KOPT-K1 (cell line): Measurements from ENCODE around the gene SSR1.

Experiments used
- H3K27ac ChIP-seq: fragments of 200-600 bp; sonication (generic); 2 replicates; pipeline ENCODE4 v1.5.1; 2016; ENCODE audit warnings: antibody characterized with exemption, mild to moderate bottlenecking, low read depth, low read length; ENCODE audit not compliant: poor library complexity, severe bottlenecking
- H3K36me3 ChIP-seq: fragments of 200-600 bp; sonication (generic); 2 replicates; pipeline ENCODE4 v1.5.1; 2017; ENCODE audit warnings: antibody characterized with exemption, mild to moderate bottlenecking, low read length, moderate library complexity; ENCODE audit not compliant: insufficient read depth
- H3K9me3 ChIP-seq: fragments of 200-600 bp; sonication (generic); 2 replicates; pipeline ENCODE4 v1.5.1; 2017; ENCODE audit warnings: antibody characterized with exemption, low read length, mild to moderate bottlenecking; ENCODE audit not compliant: insufficient read depth, poor library complexity, severe bottlenecking

Gene SSR1

DNA sequence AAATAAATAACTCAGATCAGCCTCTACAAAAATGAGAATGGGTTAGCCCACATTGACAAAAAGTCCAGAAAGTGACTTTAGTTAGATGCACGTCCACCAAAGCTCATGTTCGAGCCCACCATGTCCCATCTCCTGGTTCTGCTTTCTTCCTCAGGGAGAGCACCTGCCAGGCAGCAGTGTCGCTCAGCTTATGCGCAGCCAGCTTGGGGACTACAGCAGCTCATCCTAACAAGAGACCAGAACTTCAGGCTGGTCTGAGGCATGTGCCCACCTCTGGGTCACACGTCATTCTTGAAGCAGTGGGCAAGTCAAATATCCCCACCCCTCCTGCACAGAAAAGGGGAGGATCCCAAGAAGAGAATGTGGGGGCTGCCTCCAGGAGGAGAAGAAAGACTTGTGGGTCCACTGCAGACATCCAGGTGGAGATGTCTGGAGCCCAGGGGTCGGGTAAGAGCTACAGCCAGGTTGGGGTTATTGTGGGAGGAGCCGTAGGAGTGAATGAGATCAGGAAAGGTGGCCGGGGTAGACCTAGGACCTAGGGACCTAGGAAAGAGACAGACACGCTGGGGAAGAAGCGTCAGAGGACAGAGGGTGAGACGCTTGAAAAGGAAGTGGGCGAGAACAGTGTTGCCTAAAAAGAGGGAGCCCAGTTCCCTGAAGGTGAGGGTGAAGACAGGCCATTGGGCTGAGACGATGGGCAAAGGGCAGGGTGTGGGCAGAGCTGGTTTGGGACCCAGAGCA lies 52.5 kb downstream of the SSR1 start:
- Histone ChIP-seq H3K36me3 (no peaks in the 10 kb centered on the region), H3K9me3 (no peaks in the 10 kb centered on the region), H3K27ac (no peak overlapping the region)

DNA sequence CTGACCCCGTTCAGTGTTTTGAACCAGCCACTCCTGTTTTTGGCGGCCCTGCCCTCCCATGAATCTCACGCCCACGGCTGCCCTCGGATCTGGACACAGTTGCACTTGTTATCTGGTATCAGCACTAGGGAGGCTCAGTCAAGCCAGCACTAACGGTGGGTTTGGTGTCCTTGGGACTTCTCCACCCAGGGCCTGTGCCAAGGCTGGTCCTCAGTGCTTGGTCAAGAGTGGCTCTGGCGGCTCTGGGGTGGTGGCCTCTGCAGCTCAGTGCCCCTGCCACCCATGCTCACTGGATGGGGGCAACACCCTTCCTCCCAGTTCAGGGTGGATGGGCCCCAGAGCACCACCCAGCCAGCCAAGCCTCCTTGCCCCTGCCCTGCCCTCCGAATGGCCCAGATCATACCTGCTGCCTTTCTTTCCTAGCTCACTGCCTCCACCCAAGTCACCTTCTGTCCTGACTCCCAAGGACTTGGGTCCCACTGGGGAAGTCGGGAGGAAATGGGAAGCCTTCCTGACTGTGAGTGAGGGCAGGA lies 54.7 kb downstream of the SSR1 start:
- H3K36me3 ChIP-seq: no peaks in the 10 kb centered on the region
- H3K27ac ChIP-seq: no peak overlapping the region
- no peaks in the 10 kb centered on the region for H3K9me3 ChIP-seq

DNA sequence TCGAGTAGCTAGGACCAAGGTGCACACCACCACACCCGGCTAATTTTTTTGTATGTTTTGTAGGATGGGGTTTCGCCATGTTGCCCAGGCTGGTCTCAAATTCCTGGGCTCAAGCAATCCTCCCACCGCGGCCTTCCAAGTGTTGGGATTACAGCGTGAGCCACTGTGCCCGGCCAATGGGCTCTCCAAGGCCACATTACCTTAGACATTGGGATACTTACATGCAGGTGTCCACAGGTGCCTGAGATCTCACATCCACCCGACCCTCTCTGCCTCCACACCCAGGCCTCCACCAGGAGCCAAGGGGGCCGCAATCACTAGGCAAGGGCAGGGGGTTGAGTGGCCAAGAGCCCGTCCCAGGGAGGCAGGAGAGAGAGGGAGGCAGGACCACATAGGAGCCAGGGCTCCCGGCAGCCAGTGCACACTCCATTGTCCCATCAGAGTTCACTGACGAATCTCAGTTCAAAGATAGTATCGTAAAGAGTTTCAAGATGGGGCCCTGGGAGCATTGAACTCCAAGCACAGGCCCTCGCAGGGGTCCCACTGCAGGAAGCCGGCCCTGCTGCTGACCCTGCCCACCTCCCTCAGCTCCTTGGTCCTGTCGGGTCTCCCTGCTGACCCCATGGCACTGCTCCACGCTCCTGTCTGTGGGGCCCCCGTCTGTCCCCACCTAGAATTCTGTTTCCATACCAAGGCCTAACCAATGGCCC lies 55.3 kb downstream of the SSR1 start:
- Histone ChIP-seq H3K27ac (no peak overlapping the region), H3K36me3 (no peaks in the 10 kb centered on the region), H3K9me3 (no peaks in the 10 kb centered on the region)

DNA sequence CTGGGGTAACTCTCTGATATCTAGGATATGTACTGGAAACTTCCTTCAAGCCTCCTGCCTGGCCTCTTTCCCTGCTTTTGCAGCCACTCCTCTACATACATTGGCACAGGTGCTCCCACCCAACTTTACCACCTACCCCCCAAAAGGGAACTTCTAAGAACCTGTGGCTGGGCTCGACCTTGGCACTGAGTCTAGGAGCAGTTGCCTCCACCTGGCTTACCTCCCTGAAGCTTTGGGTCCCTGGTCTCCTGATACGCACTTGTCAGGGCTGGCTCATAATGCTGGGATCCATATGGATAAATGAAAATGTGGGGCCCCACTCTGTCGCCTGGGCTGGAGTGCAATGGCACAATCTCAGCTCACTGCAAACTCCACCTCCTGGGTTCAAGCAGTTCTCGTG lies 56.2 kb downstream of the SSR1 start:
- H3K27ac ChIP-seq: no peak overlapping the region
- peaks cover 9% of the 10 kb centered on the region for H3K36me3 ChIP-seq
- no peaks in the 10 kb centered on the region for H3K9me3 ChIP-seq

DNA sequence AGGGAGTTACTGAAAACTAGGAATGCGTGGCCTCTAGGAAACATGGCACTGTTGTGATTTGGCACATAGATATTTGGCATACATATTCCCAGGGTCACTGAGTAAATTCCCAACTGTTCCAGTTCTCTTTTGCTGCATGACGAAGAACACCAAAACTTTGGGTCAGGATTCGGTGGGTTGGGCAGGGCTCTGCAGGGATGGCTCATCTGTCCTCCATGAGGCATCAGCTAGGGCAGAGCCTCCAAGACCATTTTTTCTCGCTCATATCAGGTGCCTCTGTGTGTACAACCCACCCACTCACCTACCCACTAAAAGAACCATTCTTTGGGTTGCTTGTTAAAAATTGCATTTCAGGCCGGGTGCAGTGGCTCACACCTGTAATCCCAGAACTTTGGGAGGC lies 57.1 kb downstream of the SSR1 start:
- no peak overlapping the region for H3K27ac ChIP-seq
- H3K9me3 ChIP-seq: no peaks in the 10 kb centered on the region
- H3K36me3 ChIP-seq: peaks cover 17% of the 10 kb centered on the region

DNA sequence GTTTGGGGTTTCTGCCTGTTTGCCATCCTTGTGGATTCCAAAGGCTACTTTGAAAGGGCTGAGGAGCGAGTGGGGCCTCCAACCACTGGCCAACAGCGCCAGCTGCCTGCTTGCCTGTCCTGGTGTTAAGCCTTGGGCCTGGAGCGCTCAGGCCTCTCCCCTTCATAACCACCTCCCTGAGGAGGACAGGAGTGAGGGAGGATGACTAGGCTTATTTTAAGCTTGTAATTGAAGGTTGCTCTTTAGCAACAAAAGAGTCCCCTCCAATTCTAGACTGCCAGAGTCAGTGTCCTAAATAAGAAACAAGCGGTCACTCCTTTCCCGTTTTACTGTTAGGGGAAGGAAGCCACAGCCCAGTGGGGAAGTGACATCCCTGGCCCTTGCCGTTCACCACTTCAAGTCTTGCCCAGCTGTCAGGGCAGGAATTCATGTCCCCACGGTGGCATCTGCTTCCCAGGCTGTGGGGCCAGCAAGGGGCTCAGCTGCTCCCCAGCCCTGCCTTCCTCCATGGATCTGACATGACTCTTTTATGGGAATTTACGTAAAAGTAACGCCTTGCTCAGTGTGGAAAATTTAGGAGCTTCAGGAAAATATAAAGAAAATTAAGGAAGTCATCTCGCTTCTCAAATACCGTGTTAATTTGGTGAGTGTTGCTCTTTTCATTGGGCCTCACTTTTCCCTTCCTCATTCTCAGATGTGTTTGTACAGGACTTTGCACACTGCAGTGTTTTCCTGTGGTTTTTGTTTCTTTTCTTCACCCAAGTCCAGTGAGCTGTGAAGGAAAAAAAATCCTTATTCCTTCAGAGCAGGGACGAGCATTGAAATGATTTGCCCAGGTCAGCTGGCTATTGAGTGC lies 57.8 kb downstream of the SSR1 start:
- Histone ChIP-seq H3K36me3 (peaks cover 24% of the 10 kb centered on the region), H3K9me3 (no peaks in the 10 kb centered on the region), H3K27ac (no peak overlapping the region)

DNA sequence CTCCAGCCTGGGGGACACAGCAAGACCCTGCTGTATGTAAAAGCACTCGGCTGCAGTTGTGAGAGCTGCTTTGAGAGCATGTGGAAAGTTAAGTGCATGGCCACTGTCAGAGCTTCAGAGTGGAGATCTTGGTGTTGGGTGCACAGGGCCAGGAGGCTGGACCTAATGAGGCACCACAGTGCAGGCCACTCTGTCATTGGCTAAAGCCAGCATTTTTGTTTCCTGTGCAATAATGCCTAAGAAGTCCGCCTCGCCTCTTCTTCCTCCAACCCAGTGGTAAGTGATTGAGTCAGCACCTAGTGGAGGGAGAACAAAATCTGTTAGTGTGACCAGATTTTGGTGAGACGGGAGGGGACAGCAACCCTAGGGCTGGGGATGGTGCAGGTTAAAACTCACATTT lies 60.6 kb downstream of the SSR1 start:
- Histone ChIP-seq H3K27ac (no peak overlapping the region), H3K36me3 (peaks cover 53% of the 10 kb centered on the region), H3K9me3 (no peaks in the 10 kb centered on the region)

DNA sequence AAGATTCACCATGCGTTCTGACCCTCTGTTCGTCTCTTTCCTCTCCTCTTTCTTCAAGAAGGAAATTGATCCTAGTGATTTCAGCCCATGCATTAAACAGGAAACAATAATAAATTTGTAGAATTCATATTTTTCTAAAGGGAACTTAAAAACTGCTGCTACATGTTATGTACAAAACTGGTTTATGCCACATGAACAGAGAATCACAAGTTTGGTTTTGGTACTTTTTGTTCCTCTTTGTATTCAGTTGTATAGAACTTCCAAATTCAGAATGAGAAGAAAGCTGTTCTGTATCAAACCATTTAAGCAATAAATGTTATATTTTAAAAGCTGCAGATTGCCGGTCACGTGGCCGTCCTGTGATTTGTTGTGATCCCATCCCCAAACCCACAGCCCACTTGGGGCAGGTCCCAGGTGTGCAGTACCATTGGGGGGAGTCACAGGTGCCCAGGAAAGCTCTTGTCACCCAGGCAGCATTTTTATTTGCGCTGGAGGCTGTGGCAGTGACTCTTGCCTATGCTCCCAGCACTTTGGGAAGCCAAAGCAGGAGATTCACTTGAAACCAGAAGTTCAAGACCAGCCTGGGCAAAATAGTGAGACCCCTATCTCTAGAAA lies 61.2 kb downstream of the SSR1 start:
- Histone ChIP-seq H3K9me3 (no peaks in the 10 kb centered on the region), H3K27ac (no peak overlapping the region), H3K36me3 (peaks cover 59% of the 10 kb centered on the region)

DNA sequence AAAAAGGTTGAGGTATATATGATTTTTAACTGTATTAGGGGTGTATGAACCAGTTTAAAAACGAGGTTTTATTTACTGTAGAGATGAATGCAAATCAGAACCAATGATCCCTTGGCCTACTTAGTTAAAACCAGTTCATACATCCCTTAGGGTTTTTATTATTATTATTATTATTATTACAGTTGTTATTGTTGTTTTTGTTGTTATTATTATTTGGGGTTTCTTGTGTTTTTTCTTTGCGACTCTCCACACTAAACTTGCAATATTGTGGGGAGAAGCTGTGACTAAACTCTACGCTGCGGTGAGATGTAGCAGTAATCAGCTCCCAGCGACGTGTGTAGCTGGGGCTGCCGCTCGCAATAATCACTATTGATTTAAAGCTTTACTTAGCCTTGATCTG lies 62.2 kb downstream of the SSR1 start:
- H3K9me3 ChIP-seq: no peaks in the 10 kb centered on the region
- H3K36me3 ChIP-seq: peaks cover 68% of the 10 kb centered on the region
- H3K27ac ChIP-seq: no peak overlapping the region

DNA sequence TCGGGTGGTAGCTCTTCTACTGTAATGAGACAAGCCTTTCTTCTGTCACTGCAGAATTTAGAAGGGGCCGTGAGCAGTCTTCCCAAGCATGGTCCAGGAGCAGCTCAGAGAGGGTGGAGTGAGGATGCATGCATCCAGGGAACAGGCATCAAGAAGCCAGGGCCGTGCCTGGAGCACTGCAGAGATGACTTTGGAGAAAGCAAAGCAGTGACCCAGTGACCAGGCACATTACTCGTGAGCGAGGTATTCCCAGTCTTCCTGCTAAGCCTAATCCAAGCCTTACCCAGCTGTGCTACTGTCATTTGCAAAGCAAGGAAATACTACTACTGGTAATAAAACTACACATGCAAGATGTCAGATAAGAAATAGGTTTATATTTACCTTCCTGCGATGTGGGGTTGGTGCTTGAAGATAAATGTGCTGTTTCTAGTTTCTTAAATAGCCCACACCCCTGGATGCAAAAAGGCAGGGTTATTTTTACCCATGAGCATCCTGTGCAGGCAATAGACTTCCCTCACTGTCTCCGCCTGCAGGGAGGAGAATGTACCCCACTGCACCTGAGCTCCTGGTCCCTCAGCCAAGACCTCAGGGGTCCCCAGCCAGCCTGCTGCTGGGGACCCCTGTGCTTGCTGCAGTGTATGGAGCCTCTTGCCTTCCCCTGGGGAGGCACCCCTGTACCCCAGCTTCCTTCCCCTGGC lies 62.9 kb downstream of the SSR1 start:
- Histone ChIP-seq H3K27ac (no peak overlapping the region), H3K9me3 (no peaks in the 10 kb centered on the region), H3K36me3 (peaks cover 75% of the 10 kb centered on the region)

DNA sequence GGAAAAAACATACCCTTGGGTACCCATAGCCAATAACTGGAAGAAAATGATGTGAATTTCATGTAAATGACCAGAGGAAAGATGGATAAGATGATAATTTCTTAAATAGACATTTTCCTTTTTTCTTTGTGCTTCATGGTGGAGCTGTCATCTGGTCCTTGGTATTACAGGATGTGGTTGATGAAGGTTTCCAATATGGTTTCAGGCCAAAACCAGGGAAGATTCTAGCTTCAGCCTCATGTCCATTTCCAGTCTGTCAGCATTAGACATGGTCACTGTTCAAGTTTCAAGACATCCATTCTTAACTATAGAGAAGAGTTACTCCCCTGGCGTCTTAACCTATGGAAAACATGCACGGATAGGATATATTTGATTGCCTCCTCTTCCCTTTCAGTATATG lies 63.6 kb downstream of the SSR1 start:
- Histone ChIP-seq H3K27ac (no peak overlapping the region), H3K9me3 (no peaks in the 10 kb centered on the region), H3K36me3 (peaks cover 75% of the 10 kb centered on the region)

DNA sequence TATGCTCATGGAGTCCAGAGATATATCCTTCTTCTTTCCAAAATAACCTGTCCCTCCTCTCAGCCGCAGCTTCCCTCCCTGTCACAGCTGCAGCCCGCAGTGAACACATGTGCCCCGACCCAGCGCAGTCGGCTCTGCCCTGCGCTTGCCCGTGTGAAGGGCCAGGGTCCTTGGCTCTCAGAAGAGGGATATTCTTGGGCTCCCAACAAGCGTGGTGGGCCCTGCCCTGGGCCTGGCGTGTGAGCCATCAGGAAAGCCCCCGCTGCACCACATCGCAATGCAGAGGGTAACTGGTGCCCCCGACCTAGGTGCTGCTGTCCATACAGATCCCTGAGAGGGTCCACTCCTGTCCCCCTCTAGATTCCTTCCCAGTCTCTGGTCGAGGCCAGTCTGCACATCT lies 65.2 kb downstream of the SSR1 start:
- H3K9me3 ChIP-seq: no peaks in the 10 kb centered on the region
- peaks cover 75% of the 10 kb centered on the region for H3K36me3 ChIP-seq
- no peak overlapping the region for H3K27ac ChIP-seq

DNA sequence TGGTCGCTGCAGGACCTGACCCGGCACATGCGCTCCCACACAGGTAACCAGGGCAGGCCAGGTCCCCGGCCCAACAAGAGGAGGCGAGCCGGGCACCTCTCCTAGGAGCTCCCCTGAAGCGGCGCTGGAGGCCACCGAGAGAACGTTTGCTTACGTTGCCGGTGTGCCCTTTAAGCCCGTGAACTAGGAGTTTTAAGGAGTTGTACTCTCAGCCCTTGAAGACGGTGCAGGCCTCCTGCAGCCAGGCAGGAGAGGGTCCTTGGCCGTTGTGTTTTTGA lies 65.9 kb downstream of the SSR1 start:
- H3K36me3 ChIP-seq: peaks cover 70% of the 10 kb centered on the region
- no peaks in the 10 kb centered on the region for H3K9me3 ChIP-seq
- H3K27ac ChIP-seq: no peak overlapping the region

DNA sequence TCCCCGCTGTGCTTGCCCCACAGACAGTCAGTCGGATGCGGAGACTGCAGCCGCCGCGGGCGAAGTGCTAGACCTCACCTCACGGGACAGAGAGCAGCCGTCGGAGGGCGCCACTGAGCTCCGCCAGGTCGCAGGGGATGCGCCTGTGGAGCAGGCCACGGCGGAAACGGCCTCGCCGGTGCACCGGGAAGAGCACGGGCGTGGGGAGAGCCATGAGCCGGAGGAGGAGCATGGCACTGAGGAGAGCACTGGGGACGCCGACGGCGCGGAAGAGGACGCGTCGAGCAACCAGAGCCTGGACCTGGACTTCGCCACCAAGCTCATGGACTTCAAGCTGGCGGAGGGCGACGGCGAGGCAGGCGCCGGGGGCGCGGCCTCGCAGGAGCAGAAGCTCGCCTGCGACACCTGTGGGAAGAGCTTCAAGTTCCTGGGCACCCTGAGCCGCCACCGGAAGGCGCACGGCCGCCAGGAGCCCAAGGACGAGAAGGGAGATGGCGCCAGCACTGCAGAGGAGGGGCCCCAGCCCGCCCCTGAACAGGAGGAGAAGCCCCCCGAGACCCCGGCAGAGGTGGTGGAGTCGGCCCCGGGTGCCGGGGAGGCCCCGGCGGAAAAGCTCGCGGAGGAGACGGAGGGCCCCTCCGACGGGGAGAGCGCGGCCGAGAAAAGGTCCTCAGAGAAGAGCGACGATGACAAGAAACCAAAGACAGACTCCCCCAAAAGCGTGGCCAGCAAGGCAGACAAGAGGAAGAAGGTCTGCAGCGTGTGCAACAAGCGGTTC lies 66.4 kb downstream of the SSR1 start:
- H3K36me3 ChIP-seq: peaks cover 69% of the 10 kb centered on the region
- H3K27ac ChIP-seq: no peak overlapping the region

More for the DNA sequence above, 66.4 kb downstream of the SSR1 start:
- H3K9me3 ChIP-seq: no peaks in the 10 kb centered on the region
